Ascending aorta (tissue), 2 donors: ENCODE data around the gene TK1. TPM values are rescaled to one million over a fixed set of nuclear protein-coding genes. Genes with fewer than 3 reads are reported as not detected.

ENCODE experiments used
- DNase-seq, 2 donors: peaks; one replicate each; pipeline ENCODE4 v3.0.0-alpha.2; 2019; ENCODE audit warnings: low spot score in 2 of 2
- H3K27ac ChIP-seq, 2 donors: fragments of 200-600 bp; sonication (generic); one replicate each; pipeline ENCODE4 v1.5.1; 2016 to 2017; ENCODE audit warnings: mild to moderate bottlenecking in 1 of 2
- H3K27me3 ChIP-seq: fragments of 200-600 bp; sonication (generic); one replicate; pipeline ENCODE4 v1.5.1; 2017
- H3K36me3 ChIP-seq, 2 donors: fragments of 200-600 bp; sonication (generic); one replicate each; pipeline ENCODE4 v1.5.1; 2016
- H3K4me1 ChIP-seq, 2 donors: fragments of 200-600 bp; sonication (generic); one replicate each; pipeline ENCODE4 v1.5.1; 2016 to 2017; ENCODE audit warnings: mild to moderate bottlenecking in 1 of 2
- H3K4me3 ChIP-seq, 2 donors: fragments of 200-600 bp; sonication (generic); one replicate each; pipeline ENCODE4 v1.5.1; 2016 to 2017; ENCODE audit warnings: mild to moderate bottlenecking in 1 of 2
- H3K9me3 ChIP-seq, 2 donors: fragments of 200-600 bp; sonication (generic); one replicate each; pipeline ENCODE4 v1.5.1; 2016
- intact Hi-C: fragments of 100-400 bp; cut with DNase I; formaldehyde crosslinking; loops from one replicate; pipeline ENCODE4 v1.15.1; 2023
- total RNA-seq: library from RNA; depleted of rRNA; stranded (reverse); fragments of >200 nt; gene quantifications from one replicate; pipeline ENCODE4 v1.1.0, GENCODE V29; 2016
- TF ChIP-seq, protein P1 (sequence below), 3 experiments: fragments of 200-600 bp in 2 of 3; fragments of 450-650 bp in 1 of 3; sonication (generic) in 2 of 3; IDR thresholded peaks; one replicate each; pipeline ENCODE4 v1.5.1; 2016 to 2019; ENCODE audit warnings: antibody characterized with exemption in 3 of 3, mild to moderate bottlenecking in 1 of 3, moderate library complexity in 1 of 3

TK1 gene
- total RNA-seq, 1 donor from 2014 or later = not detected

DNA sequence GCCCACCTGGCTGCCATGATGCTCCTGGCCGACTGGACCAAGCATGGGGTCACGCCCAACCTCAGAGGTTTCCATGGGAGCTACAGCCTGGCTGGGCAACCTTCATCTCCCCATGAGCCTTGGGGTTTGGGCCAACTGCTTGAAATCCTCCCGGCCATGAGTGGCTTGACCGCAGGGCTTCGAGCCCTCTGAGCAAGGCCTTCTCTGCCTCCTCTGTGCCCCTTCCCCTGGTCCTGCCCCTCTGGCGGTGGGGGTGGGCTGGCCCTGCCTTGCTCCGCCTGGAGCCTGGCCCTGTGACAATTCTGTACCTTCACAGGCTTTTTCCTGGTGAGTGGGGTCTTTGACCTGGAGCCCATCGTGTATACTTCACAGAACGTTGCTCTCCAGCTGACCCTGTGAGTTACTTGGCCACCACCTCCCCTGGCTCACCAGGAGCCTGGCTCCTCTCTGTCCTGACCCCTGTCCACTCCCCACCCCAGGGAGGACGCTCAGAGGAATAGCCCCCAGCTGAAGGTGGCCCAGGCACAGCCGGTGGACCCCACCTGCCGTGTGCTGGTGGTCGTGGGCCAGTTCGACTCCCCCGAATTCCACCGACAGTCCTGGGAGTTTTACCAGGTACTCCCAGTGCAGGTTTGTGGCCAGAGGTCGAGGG, 18.4 kb upstream of the TK1 start:
- Histone ChIP-seq H3K4me3 (no peak overlapping the region), H3K36me3 (peaks cover 0 to 8% of the 10 kb centered on the region in 2 donors), H3K9me3 (no peaks in the 10 kb centered on the region), H3K27ac (no peak overlapping the region), H3K4me1 (no peaks in the 10 kb centered on the region), H3K27me3 (no peaks in the 10 kb centered on the region)
- intact Hi-C loops = no loop called here
- DNase-seq = no peak
- TF ChIP-seq, protein P1, sequence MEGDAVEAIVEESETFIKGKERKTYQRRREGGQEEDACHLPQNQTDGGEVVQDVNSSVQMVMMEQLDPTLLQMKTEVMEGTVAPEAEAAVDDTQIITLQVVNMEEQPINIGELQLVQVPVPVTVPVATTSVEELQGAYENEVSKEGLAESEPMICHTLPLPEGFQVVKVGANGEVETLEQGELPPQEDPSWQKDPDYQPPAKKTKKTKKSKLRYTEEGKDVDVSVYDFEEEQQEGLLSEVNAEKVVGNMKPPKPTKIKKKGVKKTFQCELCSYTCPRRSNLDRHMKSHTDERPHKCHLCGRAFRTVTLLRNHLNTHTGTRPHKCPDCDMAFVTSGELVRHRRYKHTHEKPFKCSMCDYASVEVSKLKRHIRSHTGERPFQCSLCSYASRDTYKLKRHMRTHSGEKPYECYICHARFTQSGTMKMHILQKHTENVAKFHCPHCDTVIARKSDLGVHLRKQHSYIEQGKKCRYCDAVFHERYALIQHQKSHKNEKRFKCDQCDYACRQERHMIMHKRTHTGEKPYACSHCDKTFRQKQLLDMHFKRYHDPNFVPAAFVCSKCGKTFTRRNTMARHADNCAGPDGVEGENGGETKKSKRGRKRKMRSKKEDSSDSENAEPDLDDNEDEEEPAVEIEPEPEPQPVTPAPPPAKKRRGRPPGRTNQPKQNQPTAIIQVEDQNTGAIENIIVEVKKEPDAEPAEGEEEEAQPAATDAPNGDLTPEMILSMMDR (IDR thresholded peaks at IDR 0.05) = no peak

GRCh38 chr17:78204387-78205123, 17.7 kb upstream of the TK1 start:
- Histone ChIP-seq H3K4me1 (no peaks in the 10 kb centered on the region), H3K27ac (no peak overlapping the region), H3K36me3 (peaks cover 0 to 8% of the 10 kb centered on the region in 2 donors), H3K27me3 (no peaks in the 10 kb centered on the region), H3K4me3 (no peak overlapping the region), H3K9me3 (no peaks in the 10 kb centered on the region)
- intact Hi-C loops = no loop called here
- no peak for DNase-seq
- TF ChIP-seq, protein P1 (IDR thresholded peaks at IDR 0.05) = no peak

DNA sequence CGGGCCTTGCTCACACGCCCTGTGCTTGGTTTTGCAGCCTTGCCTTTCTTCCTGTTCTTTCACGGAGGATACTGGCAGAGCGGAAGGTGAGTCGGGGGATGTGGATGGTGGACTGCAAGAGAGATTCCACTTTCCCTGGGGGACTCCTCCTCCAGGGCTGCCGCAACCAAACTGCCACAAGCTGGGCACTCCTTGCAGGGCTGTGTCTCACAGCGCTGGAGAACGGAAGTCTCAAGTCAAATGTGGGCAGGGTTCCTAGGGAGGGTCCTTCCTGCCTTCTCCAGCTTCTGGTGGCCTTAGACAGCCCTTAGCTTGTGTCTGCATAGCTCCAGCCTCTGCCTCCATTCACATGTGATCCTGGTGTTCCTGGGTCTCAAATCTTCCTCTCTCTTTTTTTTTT, 15.8 kb upstream of the TK1 start:
- intact Hi-C loops = no loop called here
- Histone ChIP-seq H3K27ac (no peak overlapping the region), H3K9me3 (no peaks in the 10 kb centered on the region), H3K4me1 (peaks cover 0 to 2% of the 10 kb centered on the region in 2 donors), H3K27me3 (no peaks in the 10 kb centered on the region), H3K4me3 (no peak overlapping the region), H3K36me3 (peaks cover 0 to 8% of the 10 kb centered on the region in 2 donors)
- DNase-seq = no peak
- TF ChIP-seq, protein P1 (IDR thresholded peaks at IDR 0.05) = no peak

DNA sequence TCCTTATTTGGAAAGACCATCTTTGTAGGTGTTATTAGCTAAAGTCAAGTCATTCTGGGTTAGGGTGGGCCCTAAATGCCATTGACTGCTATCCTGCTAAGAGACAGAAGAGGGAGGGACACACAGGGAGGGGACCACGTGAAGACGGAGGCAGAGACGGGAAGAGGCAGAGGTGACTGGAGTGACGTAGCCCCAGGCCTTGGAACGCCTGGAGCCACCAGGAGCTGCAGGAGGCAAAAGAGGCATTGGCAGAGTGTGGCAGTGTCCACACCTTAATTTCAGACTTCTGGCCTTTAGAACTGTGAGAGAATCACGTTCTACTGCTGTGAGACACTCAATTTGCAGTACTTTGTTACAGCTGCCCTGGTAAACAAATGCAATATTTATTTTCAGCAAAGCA, 13.6 kb upstream of the TK1 start:
- peak overlapping the region in 1 of 2 donors; percentile 68 for H3K27ac ChIP-seq
- H3K27me3 ChIP-seq = no peaks in the 10 kb centered on the region
- peaks cover 0 to 4% of the 10 kb centered on the region in 2 donors for H3K36me3 ChIP-seq
- H3K4me3 ChIP-seq = no peak overlapping the region
- H3K4me1 ChIP-seq = peaks cover 0 to 2% of the 10 kb centered on the region in 2 donors
- no peak for DNase-seq
- H3K9me3 ChIP-seq = no peaks in the 10 kb centered on the region
- intact Hi-C loops = no loop called here
- TF ChIP-seq, protein P1 (IDR thresholded peaks at IDR 0.05) = no peak

DNA sequence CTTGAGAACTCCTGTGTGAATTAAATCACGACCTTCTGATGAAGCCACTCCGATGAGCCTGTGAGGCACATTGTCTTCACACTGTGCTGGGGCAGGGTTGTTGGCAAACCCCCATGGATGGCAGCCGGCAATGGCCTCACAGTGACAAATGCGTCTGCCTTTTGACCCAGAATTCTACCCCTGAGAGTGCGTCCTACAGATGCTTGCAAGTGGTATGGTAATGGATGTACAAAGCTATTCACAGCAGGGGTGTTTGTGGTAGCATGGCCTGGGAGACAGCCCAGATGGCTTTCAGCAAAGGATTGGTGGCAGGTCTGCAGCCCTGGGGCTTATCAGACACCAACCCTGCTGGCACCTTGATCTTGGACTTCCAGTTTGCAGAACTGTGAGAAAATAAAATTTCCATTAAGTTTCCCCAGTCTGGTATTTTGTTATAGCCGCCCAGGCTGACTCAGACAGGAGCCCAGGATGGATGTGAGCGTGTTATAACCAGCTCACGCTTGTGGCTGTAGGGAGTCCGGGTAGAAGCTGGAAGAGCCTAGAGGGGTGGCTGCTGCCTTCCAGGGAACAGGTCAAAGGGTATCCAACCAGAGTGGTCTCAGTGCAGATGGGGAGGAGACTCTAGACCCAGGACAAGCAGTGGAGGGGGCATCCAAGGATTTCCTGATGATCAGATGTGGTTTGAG, 10.4 kb upstream of the TK1 start:
- Histone ChIP-seq H3K27me3 (no peaks in the 10 kb centered on the region), H3K9me3 (no peaks in the 10 kb centered on the region), H3K36me3 (peaks cover 0 to 8% of the 10 kb centered on the region in 2 donors), H3K4me3 (no peak overlapping the region), H3K4me1 (peaks cover 0 to 2% of the 10 kb centered on the region in 2 donors), H3K27ac (no peak overlapping the region)
- DNase-seq = no peak
- intact Hi-C loops = no loop called here
- TF ChIP-seq, protein P1 (IDR thresholded peaks at IDR 0.05) = no peak
